Fibroblast of skin of left biceps (primary cell): ENCODE data around the gene IL12B.
"Not testable (repeated sequence)": the region's sequence is repeated elsewhere in the genome, so short reads cannot be mapped to it uniquely, and the experiment has no call there.

Source experiments
- DNase-seq, 2 experiments: peaks; one replicate each; pipeline ENCODE4 v3.0.0-alpha.2; 2013; ENCODE audit warnings: low read depth in 2 of 2

IL12B gene

GRCh38 chr5:159294921-159295320 is 35.4 kb downstream of the IL12B start:
- no peak for DNase-seq

GRCh38 chr5:159290741-159291140 is 39.5 kb downstream of the IL12B start:
- peak; percentile 3 to 17 for DNase-seq

- DNase-seq = peak in 1 of 2 experiments; percentile 19
These were observed 43.8 kb downstream of the IL12B start for GRCh38 chr5:159286420-159287035.

GRCh38 chr5:159274676-159275075 is 55.6 kb downstream of the IL12B start:
- no peak for DNase-seq

- no peak for DNase-seq
These were observed 56.4 kb downstream of the IL12B start for GRCh38 chr5:159273923-159274322.

GRCh38 chr5:159269723-159270122 is 60.6 kb downstream of the IL12B start:
- DNase-seq = no peak

GRCh38 chr5:159266764-159267163 is 63.5 kb downstream of the IL12B start:
- not testable (repeated sequence) for DNase-seq
